Measurements from ENCODE around the gene TMEM231. TPM values are rescaled to one million over a fixed set of nuclear protein-coding genes. Genes with fewer than 3 reads are reported as not detected.

The TMEM231 gene
- total RNA-seq, 2 experiments from 2014 or later, result 2.5 TPM

DNA sequence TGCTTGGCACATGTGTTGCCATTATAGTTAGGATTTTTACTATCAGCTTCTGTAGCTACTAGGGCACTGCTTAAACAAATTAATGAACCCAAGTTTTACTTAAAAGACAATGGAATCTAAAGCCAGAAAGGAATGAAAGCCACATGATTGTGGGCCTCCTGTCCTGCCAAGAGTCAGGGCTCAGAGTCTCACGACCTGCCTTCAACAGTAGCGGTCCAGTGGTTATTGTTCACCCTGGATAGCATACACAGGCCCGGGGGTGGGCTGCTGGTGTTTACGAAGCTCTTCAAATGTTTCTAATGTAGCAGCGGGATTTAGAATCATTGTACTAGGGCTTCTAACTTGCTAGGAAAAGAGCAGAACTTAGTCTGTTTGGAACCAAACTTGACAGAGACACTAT is 17.9 kb upstream of the TMEM231 start:
- Mint-ChIP-seq H3K9me3 (no peaks in the 10 kb centered on the region), H3K4me3 (no peak overlapping the region), H3K27ac (no peak overlapping the region), H3K27me3 (no peaks in the 10 kb centered on the region), H3K4me1 (ENCODE audit: low read depth) (peaks cover 47% of the 10 kb centered on the region), H3K36me3 (ENCODE audit: low read depth) (peaks cover 88% of the 10 kb centered on the region)
- Histone ChIP-seq H3K27me3 (ENCODE audit: control insufficient read depth in 1 of 2, insufficient read depth in 2 of 2, low read length in 2 of 2) (no peaks in the 10 kb centered on the region), H3K4me3 (ENCODE audit: low read length) (no peak overlapping the region), H3K27ac (ENCODE audit: low read depth in 1 of 2, low read length in 2 of 2) (no peak overlapping the region), H3K9me3 (ENCODE audit: control insufficient read depth in 1 of 2, insufficient read depth in 1 of 2, low read length in 2 of 2) (no peaks in the 10 kb centered on the region), H3K36me3 (ENCODE audit: insufficient read depth, low read length) (peaks cover 88% of the 10 kb centered on the region), H3K4me1 (ENCODE audit: insufficient read depth, low read length) (peaks cover 7% of the 10 kb centered on the region)
- TF ChIP-seq, protein P1, sequence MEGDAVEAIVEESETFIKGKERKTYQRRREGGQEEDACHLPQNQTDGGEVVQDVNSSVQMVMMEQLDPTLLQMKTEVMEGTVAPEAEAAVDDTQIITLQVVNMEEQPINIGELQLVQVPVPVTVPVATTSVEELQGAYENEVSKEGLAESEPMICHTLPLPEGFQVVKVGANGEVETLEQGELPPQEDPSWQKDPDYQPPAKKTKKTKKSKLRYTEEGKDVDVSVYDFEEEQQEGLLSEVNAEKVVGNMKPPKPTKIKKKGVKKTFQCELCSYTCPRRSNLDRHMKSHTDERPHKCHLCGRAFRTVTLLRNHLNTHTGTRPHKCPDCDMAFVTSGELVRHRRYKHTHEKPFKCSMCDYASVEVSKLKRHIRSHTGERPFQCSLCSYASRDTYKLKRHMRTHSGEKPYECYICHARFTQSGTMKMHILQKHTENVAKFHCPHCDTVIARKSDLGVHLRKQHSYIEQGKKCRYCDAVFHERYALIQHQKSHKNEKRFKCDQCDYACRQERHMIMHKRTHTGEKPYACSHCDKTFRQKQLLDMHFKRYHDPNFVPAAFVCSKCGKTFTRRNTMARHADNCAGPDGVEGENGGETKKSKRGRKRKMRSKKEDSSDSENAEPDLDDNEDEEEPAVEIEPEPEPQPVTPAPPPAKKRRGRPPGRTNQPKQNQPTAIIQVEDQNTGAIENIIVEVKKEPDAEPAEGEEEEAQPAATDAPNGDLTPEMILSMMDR (IDR thresholded peaks at IDR 0.05), result no peak
- ChIA-PET POLR2A (no interaction called here), CTCF (interaction anchor here (1.0 kb wide), 1 partner anchor 57 kb away, joined by 3 read pairs; no protein-coding TSS in a partner anchor)
- DNase-seq, result no peak
- intact Hi-C loops (cut with DNase I, micrococcal nuclease), result no loop called here
- ATAC-seq (ENCODE audit: poor library complexity), result no peak

DNA sequence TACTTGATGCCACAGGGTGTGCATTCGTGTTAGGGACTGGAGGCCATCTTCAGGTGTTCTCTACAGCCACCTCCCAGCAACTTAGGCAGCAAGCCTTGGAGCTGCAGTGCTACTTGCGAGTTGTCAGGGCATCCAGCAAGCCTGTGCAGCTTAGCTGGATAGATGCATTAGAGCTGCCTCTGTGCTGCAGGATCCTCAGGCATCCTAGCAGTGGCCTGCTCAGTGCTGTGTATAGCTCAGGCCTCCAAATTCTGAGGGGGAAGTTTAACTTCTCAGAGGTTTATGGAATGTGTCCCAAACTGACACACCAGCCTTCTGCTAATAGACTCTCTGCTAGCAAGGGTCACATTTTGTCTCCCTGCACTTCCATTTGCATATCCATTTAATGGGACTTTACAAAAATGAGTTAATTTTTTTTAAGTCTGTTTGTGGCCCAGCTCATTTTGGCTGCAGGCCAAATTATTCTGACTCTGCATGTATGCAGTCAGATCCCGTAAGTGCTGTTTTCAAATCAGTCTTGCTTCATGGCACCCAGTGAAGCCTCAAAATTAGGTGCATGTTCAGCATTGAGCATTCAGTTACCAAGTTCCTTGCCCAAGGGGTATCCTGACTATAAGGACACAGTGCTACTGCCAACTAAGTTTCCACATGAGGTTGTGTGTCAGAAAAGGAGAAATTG is 17.0 kb upstream of the TMEM231 start:
- ATAC-seq (ENCODE audit: poor library complexity), result no peak
- POLR2A ChIA-PET, result interaction anchor here (0.6 kb wide), 1 partner anchor 139 kb away, joined by 3 read pairs; no protein-coding TSS in a partner anchor
- peaks cover 48% of the 10 kb centered on the region for H3K4me1 Mint-ChIP-seq (ENCODE audit: low read depth)

DNA sequence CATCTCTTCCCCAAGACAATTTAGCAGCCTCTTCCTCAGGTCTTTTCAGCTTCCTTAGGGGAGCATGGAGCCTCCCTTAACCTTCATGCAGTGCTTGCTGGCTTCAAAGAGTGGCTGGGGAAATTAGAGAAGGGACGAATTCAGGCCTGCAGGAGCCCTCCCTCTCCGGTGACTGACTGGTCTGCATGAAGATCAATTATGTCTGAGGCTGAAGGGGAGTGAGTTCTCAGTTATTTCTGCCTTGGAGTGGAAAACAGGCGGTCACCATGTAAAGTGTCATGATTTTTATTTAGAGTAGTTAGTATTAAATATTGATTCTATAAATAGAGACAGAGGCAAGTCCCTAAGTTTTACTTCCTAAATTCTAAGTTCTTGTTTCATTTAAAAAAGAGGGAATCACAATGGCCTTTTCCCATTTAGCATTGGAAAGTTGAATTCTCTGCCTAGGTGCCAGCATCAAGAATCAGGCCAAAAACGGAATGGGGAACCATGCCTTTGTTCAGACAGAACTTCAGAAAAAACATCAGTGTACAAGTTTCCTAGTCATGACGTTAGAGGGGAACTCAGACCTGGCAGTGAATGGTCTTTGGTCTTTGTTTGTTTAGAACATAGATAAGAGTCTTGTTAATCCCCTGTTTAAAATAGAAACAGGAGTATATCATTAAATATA is 14.5 kb upstream of the TMEM231 start:
- Mint-ChIP-seq H3K27me3 (no peaks in the 10 kb centered on the region), H3K36me3 (ENCODE audit: low read depth) (peaks cover 86% of the 10 kb centered on the region), H3K4me3 (peak overlapping the region; percentile 25), H3K27ac (peak overlapping the region; percentile 33), H3K9me3 (no peaks in the 10 kb centered on the region), H3K4me1 (ENCODE audit: low read depth) (peaks cover 57% of the 10 kb centered on the region)
- H3K4me3 ChIP-seq (ENCODE audit: low read length), result no peak overlapping the region
- H3K27ac ChIP-seq (ENCODE audit: low read depth in 1 of 2, low read length in 2 of 2), result no peak overlapping the region
- intact Hi-C loops (cut with DNase I, micrococcal nuclease), result no loop called here
- ChIA-PET POLR2A (no interaction called here), CTCF (interaction anchor here (1.3 kb wide), 1 partner anchor 53 kb away, joined by 4 read pairs; no protein-coding TSS in a partner anchor)
- DNase-seq (no peak), ATAC-seq (ENCODE audit: poor library complexity) (no peak)
- peaks cover 35% of the 10 kb centered on the region for H3K4me1 ChIP-seq (ENCODE audit: insufficient read depth, low read length)
- peaks cover 74% of the 10 kb centered on the region for H3K36me3 ChIP-seq (ENCODE audit: insufficient read depth, low read length)
- no peaks in the 10 kb centered on the region for H3K9me3 ChIP-seq (ENCODE audit: control insufficient read depth in 1 of 2, insufficient read depth in 1 of 2, low read length in 2 of 2)
- H3K27me3 ChIP-seq (ENCODE audit: control insufficient read depth in 1 of 2, insufficient read depth in 2 of 2, low read length in 2 of 2), result no peaks in the 10 kb centered on the region
- TF ChIP-seq, protein P1 (IDR thresholded peaks at IDR 0.05), result no peak

More for the DNA sequence above, 17.0 kb upstream of the TMEM231 start:
- H3K27ac ChIP-seq (ENCODE audit: low read depth in 1 of 2, low read length in 2 of 2), result no peak overlapping the region
- H3K36me3 ChIP-seq (ENCODE audit: insufficient read depth, low read length), result peaks cover 91% of the 10 kb centered on the region
- Mint-ChIP-seq H3K36me3 (ENCODE audit: low read depth) (peaks cover 89% of the 10 kb centered on the region), H3K9me3 (no peaks in the 10 kb centered on the region), H3K27me3 (no peaks in the 10 kb centered on the region), H3K4me3 (no peak overlapping the region), H3K27ac (no peak overlapping the region)
- no peak overlapping the region for H3K4me3 ChIP-seq (ENCODE audit: low read length)
- intact Hi-C loops (cut with DNase I, micrococcal nuclease), result no loop called here
- peaks cover 15% of the 10 kb centered on the region for H3K4me1 ChIP-seq (ENCODE audit: insufficient read depth, low read length)
- CTCF ChIA-PET, result interaction anchor here (1.0 kb wide), 1 partner anchor 56 kb away, joined by 3 read pairs; no protein-coding TSS in a partner anchor
- no peaks in the 10 kb centered on the region for H3K27me3 ChIP-seq (ENCODE audit: control insufficient read depth in 1 of 2, insufficient read depth in 2 of 2, low read length in 2 of 2)
- TF ChIP-seq, protein P1 (IDR thresholded peaks at IDR 0.05), result no peak
- DNase-seq, result no peak
- H3K9me3 ChIP-seq (ENCODE audit: control insufficient read depth in 1 of 2, insufficient read depth in 1 of 2, low read length in 2 of 2), result no peaks in the 10 kb centered on the region

All from CD4-positive, alpha-beta T cell (primary cell).